Astrocyte (in vitro differentiated cells and primary cell): ENCODE results near the gene SETD7.

Source experiments
- EZH2 ChIP-seq: IDR thresholded peaks from 2 replicates; pipeline ENCODE4 v1.6.1; 2012; ENCODE audit warnings: mild to moderate bottlenecking, low read length, inconsistent platforms; ENCODE audit not compliant: insufficient read depth
- TF ChIP-seq, protein P1 (sequence below): IDR thresholded peaks from 2 replicates; pipeline ENCODE4 v1.5.1; 2011; ENCODE audit warnings: low read depth, mild to moderate bottlenecking, inconsistent platforms, low read length, moderate library complexity; ENCODE audit not compliant: insufficient read depth

DNA sequence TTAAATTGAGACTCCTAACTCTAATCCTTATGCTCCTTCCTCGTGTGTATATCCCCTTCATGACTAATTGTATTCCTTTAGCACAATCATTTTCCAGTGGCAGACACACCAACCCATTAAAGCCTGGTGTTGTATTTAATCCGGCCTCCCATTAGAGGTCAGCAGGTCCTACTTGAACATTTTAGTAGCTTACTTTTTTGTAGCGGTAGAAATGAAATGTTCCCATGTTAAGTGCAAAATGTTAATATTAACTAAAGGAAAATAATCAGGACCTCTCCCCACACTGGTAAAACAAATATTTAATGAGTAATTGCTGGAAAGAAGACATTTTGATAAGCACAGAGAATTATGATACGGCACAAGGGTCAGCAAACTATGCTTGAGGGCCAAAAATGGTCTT, 98.7 kb downstream of the SETD7 start:
- TF ChIP-seq, protein P1, sequence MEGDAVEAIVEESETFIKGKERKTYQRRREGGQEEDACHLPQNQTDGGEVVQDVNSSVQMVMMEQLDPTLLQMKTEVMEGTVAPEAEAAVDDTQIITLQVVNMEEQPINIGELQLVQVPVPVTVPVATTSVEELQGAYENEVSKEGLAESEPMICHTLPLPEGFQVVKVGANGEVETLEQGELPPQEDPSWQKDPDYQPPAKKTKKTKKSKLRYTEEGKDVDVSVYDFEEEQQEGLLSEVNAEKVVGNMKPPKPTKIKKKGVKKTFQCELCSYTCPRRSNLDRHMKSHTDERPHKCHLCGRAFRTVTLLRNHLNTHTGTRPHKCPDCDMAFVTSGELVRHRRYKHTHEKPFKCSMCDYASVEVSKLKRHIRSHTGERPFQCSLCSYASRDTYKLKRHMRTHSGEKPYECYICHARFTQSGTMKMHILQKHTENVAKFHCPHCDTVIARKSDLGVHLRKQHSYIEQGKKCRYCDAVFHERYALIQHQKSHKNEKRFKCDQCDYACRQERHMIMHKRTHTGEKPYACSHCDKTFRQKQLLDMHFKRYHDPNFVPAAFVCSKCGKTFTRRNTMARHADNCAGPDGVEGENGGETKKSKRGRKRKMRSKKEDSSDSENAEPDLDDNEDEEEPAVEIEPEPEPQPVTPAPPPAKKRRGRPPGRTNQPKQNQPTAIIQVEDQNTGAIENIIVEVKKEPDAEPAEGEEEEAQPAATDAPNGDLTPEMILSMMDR: no peak
- TF ChIP-seq EZH2: no peak
